ENCODE results near the gene POU6F1. TPM values are rescaled to one million over a fixed set of nuclear protein-coding genes. Genes with fewer than 3 reads are reported as not detected.

Gene POU6F1
- total RNA-seq, 4 donors from 2014 or later, result 12.6 to 33.9 (median 17.9) TPM

- TF ChIP-seq CTCF (IDR thresholded peaks at IDR 0.05) (no peak), POLR2AphosphoS5 (IDR thresholded peaks at IDR 0.05) (no peak), EP300 (IDR thresholded peaks at IDR 0.05) (no peak), POLR2A (IDR thresholded peaks at IDR 0.05) (no peak)
- ATAC-seq, result no peak
- H3K4me3 ChIP-seq, result peak overlapping the region; percentile 96 to 99
- peaks cover 0 to 18% of the 10 kb centered on the region in 2 donors for H3K36me3 ChIP-seq
- no peaks in the 10 kb centered on the region for H3K9me3 ChIP-seq
- H3K27me3 ChIP-seq, result no peaks in the 10 kb centered on the region
- peaks cover 0 to 29% (median 3%) of the 10 kb centered on the region in 3 donors for H3K4me1 ChIP-seq
- WGBS, 2 donors (ENCODE audit: low coverage in 1 of 2), result 12 to 31% methylated on average over 3 to 7 of the region's 7 CpGs
- peak overlapping the region; percentile 94 to 100 (median 98) for H3K27ac ChIP-seq
Measured at GRCh38 chr12:51216642-51217041, 1.2 kb downstream of the POU6F1 start.

GRCh38 chr12:51214895-51215294 lies 3.0 kb downstream of the POU6F1 start:
- 90 to 100% methylated on average over 2 to 5 of the region's 5 CpGs for WGBS, 2 donors (ENCODE audit: low coverage in 1 of 2)
- H3K27ac ChIP-seq, result no peak overlapping the region
- H3K4me1 ChIP-seq, result peaks cover 0 to 29% (median 3%) of the 10 kb centered on the region in 3 donors
- H3K9me3 ChIP-seq, result no peaks in the 10 kb centered on the region
- H3K27me3 ChIP-seq, result no peaks in the 10 kb centered on the region
- ATAC-seq, result no peak
- no peak overlapping the region for H3K4me3 ChIP-seq
- TF ChIP-seq EP300 (IDR thresholded peaks at IDR 0.05) (no peak), POLR2A (IDR thresholded peaks at IDR 0.05) (no peak), POLR2AphosphoS5 (IDR thresholded peaks at IDR 0.05) (no peak), CTCF (IDR thresholded peaks at IDR 0.05) (no peak)
- H3K36me3 ChIP-seq, result peaks cover 0 to 28% of the 10 kb centered on the region in 2 donors

- Histone ChIP-seq H3K4me1 (peaks cover 0 to 4% (median 0%) of the 10 kb centered on the region in 3 donors), H3K4me3 (no peak overlapping the region), H3K27ac (no peak overlapping the region), H3K27me3 (no peaks in the 10 kb centered on the region), H3K9me3 (no peaks in the 10 kb centered on the region), H3K36me3 (peaks cover 0 to 54% of the 10 kb centered on the region in 2 donors)
- TF ChIP-seq POLR2AphosphoS5 (IDR thresholded peaks at IDR 0.05) (no peak), EP300 (IDR thresholded peaks at IDR 0.05) (no peak), CTCF (IDR thresholded peaks at IDR 0.05) (no peak), POLR2A (IDR thresholded peaks at IDR 0.05) (no peak)
- WGBS, 2 donors (ENCODE audit: low coverage in 1 of 2), result 63 to 67% methylated on average over 1 of the region's 2 CpGs
- no peak for ATAC-seq
Measured at GRCh38 chr12:51210690-51211395, 7.0 kb downstream of the POU6F1 start.

GRCh38 chr12:51209259-51209658 lies 8.6 kb downstream of the POU6F1 start:
- Histone ChIP-seq H3K27ac (no peak overlapping the region), H3K4me3 (no peak overlapping the region), H3K4me1 (no peaks in the 10 kb centered on the region), H3K36me3 (peaks cover 0 to 46% of the 10 kb centered on the region in 2 donors), H3K9me3 (no peaks in the 10 kb centered on the region), H3K27me3 (no peaks in the 10 kb centered on the region)
- 92 to 100% methylated on average over 1 to 2 of the region's 2 CpGs for WGBS, 2 donors (ENCODE audit: low coverage in 1 of 2)
- no peak for ATAC-seq
- TF ChIP-seq POLR2A (IDR thresholded peaks at IDR 0.05) (no peak), POLR2AphosphoS5 (IDR thresholded peaks at IDR 0.05) (no peak), EP300 (IDR thresholded peaks at IDR 0.05) (no peak), CTCF (IDR thresholded peaks at IDR 0.05) (no peak)

Measured in gastroesophageal sphincter (tissue), 4 donors.